Measurements from ENCODE around the gene RIMS4.
"Not testable (repeated sequence)": the region's sequence is repeated elsewhere in the genome, so short reads cannot be mapped to it uniquely, and the experiment has no call there.

The RIMS4 gene

DNA sequence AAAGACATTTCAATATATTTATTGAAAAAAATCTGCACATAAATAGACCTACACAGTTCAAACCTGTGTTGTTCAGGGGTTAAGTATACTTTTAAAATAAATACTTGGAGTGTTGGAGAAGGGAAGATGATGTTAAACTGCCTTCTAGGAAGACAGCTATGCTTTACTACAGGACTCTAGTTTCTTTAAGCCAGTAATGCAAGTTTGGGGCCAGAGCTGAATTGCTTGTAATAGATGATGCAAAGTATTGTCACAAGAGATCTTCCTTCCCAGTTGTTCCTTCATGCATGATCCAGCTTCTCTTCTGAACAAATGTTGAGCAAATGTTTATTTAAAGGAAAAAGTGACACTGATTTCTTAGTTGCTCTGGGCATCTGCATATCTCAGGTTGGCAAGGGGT, 20.2 kb upstream of the RIMS4 start:
- DNase-seq (ENCODE audit: low spot score): no peak

- no peak for DNase-seq (ENCODE audit: low spot score)
Measured at GRCh38 chr20:44829688-44830087, 19.3 kb upstream of the RIMS4 start.

GRCh38 chr20:44828640-44829039, 18.3 kb upstream of the RIMS4 start:
- DNase-seq (ENCODE audit: low spot score): no peak

GRCh38 chr20:44827401-44827800, 17.1 kb upstream of the RIMS4 start:
- DNase-seq (ENCODE audit: low spot score): no peak

DNA sequence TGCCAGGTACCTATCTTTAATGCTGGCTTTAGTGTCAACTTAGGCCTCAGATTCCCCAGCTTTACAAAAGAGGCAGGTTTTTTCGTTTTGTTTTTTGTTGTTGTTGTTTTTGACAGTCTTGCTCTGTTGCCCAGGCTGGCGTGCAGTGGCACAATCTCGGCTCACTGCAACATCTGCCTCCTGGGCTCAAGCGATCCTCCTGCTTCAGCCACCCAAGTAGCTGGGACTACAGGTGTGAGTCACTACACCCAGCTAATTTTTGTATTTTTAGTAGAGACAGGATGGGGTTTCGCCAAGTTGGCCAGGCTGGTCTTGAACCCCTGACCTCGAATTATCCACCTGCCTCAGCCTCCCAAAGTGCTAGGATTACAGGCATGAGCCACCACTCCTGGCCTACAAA, 11.2 kb upstream of the RIMS4 start:
- DNase-seq (ENCODE audit: low spot score): not testable (repeated sequence)

GRCh38 chr20:44819936-44820335, 9.6 kb upstream of the RIMS4 start:
- peak; percentile 62 for DNase-seq (ENCODE audit: low spot score)

GRCh38 chr20:44817143-44817910, 7.0 kb upstream of the RIMS4 start:
- DNase-seq (ENCODE audit: low spot score): no peak

- DNase-seq (ENCODE audit: low spot score): no peak
Measured at GRCh38 chr20:44814937-44815336, 4.6 kb upstream of the RIMS4 start.

GRCh38 chr20:44811150-44811685, 872 bp upstream of the RIMS4 start:
- DNase-seq (ENCODE audit: low spot score): no peak

GRCh38 chr20:44810061-44810390, 320 bp downstream of the RIMS4 start:
- no peak for DNase-seq (ENCODE audit: low spot score)

- no peak for DNase-seq (ENCODE audit: low spot score)
Measured at GRCh38 chr20:44809380-44810060, 826 bp downstream of the RIMS4 start.

DNA sequence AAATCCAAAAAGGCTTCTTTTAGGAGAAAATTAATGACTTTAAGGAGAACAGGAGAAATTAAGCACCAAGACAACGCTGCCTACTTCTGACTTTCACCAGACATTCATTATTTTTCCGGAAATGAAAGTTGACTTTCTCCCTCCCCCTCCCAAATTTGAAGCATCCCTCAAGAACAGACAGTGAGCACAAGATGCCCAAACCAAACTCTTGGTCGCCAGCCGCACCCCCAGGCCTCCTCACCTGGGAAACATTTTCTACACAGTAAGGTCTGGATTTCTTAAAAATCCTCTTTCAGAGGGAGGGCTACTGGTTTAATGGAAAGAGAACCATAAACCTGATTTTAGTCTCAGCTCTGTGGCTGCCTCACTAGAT, 2.7 kb downstream of the RIMS4 start:
- DNase-seq (ENCODE audit: low spot score): no peak

DNA sequence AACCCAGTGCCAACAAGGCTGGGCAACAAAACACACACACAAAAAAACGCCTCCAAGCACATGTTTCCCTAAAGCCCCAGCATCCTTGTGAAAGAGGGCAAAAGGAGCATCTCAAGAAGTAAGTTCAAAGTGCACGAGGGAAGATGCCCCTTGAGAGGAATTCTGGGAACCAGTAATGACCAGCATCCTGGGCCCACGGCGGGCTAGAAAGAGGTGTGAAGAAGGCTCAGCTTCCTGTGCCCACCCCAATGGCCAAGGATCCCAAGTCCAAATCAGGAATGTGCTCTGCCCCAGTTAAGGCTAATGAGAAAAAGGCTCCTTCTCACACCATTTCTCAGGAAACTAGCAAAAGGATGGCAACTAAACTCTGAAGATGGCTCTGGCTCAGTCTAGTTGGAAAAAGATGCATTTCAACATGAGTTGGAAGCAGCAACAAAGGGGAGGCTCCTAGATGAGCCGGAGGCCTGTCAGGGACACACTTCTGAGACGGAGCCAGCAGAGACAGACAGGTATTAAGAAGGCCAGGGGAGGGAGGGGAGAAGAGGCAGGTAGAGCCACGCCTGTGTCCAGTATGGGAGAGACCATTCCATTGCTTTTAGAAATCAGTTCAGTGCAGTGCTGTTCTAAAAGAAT, 3.2 kb downstream of the RIMS4 start:
- DNase-seq (ENCODE audit: low spot score): no peak

DNA sequence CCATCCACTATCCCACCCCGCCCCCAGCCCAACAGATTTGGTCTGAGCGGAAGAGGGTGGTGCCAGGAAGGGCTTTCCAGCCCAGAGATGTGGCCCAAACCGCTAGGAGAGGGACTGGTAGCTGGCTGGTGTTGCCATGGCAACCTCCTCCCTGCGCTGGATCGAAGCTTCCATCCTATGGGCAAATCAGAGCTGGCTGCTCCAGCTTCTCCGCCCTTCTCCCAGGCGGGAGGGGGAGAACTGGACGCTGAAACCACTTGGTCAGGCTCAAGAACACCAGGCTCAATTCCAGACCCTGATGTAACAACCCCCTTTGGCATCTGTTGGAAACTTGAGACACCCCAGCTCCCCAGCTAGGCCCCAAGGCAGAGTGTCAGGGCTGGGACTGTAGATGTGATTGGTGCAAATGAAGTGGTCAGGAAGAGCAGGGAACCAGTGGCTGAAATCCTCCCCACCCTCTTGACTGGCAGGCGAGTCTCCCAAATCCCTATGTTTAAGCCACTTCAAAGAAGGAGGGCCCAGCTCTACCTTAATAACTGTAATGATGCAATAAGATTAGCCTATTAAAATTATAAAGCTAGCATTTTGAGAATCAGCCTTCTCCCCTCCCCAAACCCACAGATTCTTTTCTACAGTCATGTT, 4.2 kb downstream of the RIMS4 start:
- peak; percentile 56 for DNase-seq (ENCODE audit: low spot score)

- no peak for DNase-seq (ENCODE audit: low spot score)
Measured at GRCh38 chr20:44805335-44805978, 4.9 kb downstream of the RIMS4 start.

DNA sequence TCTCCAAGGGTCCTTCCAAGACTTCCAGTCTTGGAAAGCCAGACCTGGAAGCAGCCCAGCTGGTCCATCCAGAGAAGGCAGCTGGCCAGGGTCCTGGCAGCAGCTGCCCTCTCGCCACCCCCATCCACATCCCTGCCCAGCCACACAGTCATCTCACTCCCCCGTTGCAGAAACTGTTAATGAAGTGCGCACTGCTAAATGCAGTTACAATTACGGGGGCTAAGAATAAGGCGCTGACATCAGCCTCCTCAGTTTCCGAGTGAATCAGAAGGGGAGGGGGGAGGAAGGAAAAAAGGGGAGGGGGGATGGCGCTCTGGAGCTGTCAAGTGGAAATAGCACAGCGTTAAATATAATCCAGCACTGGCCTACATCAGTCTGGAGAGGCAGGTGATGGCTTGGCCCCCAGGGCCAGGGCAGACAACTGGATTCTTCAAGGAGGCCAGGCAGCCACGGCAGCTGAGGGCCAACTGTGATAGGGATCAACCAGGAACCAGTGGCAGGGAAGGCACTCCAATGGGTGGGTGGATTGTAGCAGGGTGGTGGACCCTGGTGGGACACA, 6.9 kb downstream of the RIMS4 start:
- DNase-seq (ENCODE audit: low spot score): no peak

DNA sequence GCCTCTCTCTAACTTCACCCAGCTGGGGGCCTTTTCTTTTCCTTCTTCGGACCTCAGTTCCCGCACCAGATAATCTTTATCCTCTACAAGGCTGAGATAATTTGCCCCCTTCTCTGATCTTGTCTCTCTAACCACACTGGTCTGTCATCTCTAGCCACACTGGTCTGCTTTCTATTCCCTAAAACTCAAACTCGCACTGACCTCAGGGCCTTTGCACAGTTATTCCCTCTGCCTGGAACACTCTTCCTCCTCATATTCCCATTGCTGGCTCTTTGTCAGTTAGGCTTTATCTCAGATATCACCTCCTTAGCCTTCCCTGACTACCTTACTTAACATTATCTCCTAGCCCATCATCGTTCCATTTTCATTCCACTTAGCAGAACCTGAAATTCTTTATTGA, 7.6 kb downstream of the RIMS4 start:
- no peak for DNase-seq (ENCODE audit: low spot score)

DNA sequence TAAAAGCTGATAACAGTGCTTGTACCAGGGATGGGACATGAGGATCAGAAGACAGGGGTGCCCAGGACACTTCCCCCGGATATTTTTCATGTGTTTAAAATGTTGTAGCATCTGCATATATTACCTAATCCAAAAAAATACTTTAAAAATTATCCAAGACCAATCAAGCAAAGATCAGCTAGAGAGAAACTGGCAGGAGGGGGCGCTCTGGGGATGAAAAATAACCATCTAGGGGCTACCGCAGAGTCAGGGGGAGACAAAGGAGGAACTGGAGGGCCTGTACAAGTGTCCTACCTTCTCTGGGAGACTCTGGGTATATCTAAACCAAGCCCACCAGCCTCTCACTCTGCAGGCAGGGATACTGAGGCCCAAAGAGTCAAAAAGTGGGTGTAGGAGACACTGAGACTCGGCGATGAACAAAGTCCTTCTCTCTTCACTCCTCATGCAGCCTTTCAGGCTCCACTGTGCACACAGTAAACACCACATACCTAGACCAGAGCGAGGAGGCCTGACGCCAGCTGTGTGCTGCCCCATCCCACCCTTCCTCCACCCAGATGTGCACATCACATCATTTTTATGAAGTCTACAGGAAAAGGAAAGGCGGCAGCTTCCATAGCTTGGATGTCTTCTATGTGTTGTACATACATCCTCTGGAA, 9.8 kb downstream of the RIMS4 start:
- DNase-seq (ENCODE audit: low spot score): peak; percentile 50

GRCh38 chr20:44799691-44800090, 10.7 kb downstream of the RIMS4 start:
- no peak for DNase-seq (ENCODE audit: low spot score)

- DNase-seq (ENCODE audit: low spot score): no peak
Measured at GRCh38 chr20:44796758-44797457, 13.4 kb downstream of the RIMS4 start.

DNA sequence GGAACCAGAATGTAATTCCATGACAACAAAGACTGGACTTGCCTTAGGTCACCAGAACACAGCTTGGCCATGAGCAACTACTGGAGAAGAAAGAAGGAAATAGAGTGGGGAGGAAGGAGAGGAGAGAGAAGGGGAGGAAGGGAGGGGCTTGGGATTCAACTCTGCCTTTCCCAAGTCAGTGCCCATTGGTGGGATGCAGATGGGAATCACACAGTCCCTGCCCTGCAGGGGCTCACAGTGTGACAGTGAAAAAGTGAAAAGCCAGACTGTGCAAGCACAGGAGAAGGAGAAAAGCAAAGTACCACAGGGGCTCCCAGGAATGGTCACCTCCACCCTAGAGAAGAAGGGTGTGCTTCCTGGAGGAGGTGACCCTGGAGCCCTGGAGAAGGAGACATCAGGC, 14.0 kb downstream of the RIMS4 start:
- DNase-seq (ENCODE audit: low spot score): no peak

Measured in D341Med (cell line).